AG09319 (cell line): ENCODE results near the gene APCDD1.

Experiments used
- DNase-seq: peaks from one replicate; pipeline ENCODE4 v3.0.0-alpha.2; 2010; ENCODE audit warnings: low read depth; ENCODE audit errors: extremely low read depth
- CTCF ChIP-seq: IDR thresholded peaks from 2 replicates; pipeline ENCODE4 v1.5.1; 2011; ENCODE audit warnings: low read depth, mild to moderate bottlenecking, inconsistent platforms, low read length, moderate library complexity

The APCDD1 gene

GRCh38 chr18:10419420-10420103, 34.9 kb upstream of the APCDD1 start:
- TF ChIP-seq CTCF, result no peak
- DNase-seq, result no peak

- no peak for TF ChIP-seq CTCF
- no peak for DNase-seq
Observed at GRCh38 chr18:10420561-10421352, 33.7 kb upstream of the APCDD1 start.

GRCh38 chr18:10421859-10422258, 32.6 kb upstream of the APCDD1 start:
- no peak for TF ChIP-seq CTCF
- no peak for DNase-seq

GRCh38 chr18:10422731-10423130, 31.7 kb upstream of the APCDD1 start:
- DNase-seq, result no peak
- no peak for TF ChIP-seq CTCF

- TF ChIP-seq CTCF, result no peak
- no peak for DNase-seq
Observed at GRCh38 chr18:10424585-10425307, 29.7 kb upstream of the APCDD1 start.

GRCh38 chr18:10430677-10431076, 23.8 kb upstream of the APCDD1 start:
- no peak for TF ChIP-seq CTCF
- DNase-seq, result no peak

GRCh38 chr18:10431680-10432079, 22.8 kb upstream of the APCDD1 start:
- no peak for DNase-seq
- TF ChIP-seq CTCF, result no peak
